Esophagus squamous epithelium (tissue), 5 donors: ENCODE measurements around the gene TMEM14A. TPM values are rescaled to one million over a fixed set of nuclear protein-coding genes. Genes with fewer than 3 reads are reported as not detected.

ENCODE experiments used
- DNase-seq: peaks from one replicate; lab custom pipeline; 2025; lab: John Stamatoyannopoulos, UW
- H3K27ac ChIP-seq, 4 donors: fragments of 200-600 bp; sonication (generic); one replicate each; pipeline ENCODE4 v1.5.1; 2016 to 2019; ENCODE audit warnings: mild to moderate bottlenecking in 1 of 4
- H3K27me3 ChIP-seq, 4 donors: fragments of 200-600 bp; sonication (generic); 1 replicate in 3 of 4; 2 replicates in 1 of 4; pipeline versions ENCODE4 v1.5.1 to v1.6.0; 2017 to 2021; ENCODE audit warnings: antibody characterized with exemption in 1 of 4
- H3K36me3 ChIP-seq, 3 donors: fragments of 200-600 bp; sonication (generic); one replicate each; pipeline ENCODE4 v1.5.1; 2016 to 2019
- H3K4me1 ChIP-seq, 3 donors: fragments of 200-600 bp; sonication (generic); one replicate each; pipeline ENCODE4 v1.5.1; 2017 to 2019
- H3K4me3 ChIP-seq, 4 donors: fragments of 200-600 bp; sonication (generic); 1 replicate in 3 of 4; 2 replicates in 1 of 4; pipeline ENCODE4 v1.5.1; 2016 to 2019; ENCODE audit warnings: mild to moderate bottlenecking in 2 of 4, moderate library complexity in 1 of 4
- H3K9me3 ChIP-seq, 3 donors: fragments of 200-600 bp; sonication (generic); one replicate each; pipeline ENCODE4 v1.5.1; 2016 to 2019
- CTCF ChIP-seq, 6 experiments: fragments of 450-650 bp in 4 of 6; fragments of 200-600 bp in 2 of 6; sonication (generic) in 2 of 6; IDR thresholded peaks; one replicate each; pipeline ENCODE4 v1.5.1; 2016 to 2019; ENCODE audit warnings: antibody characterized with exemption in 6 of 6, mild to moderate bottlenecking in 4 of 6, moderate library complexity in 4 of 6
- POLR2A ChIP-seq, 4 donors: fragments of 450-650 bp; IDR thresholded peaks; one replicate each; pipeline ENCODE4 v1.6.1; 2017; ENCODE audit warnings: antibody characterized with exemption in 4 of 4, mild to moderate bottlenecking in 4 of 4, moderate library complexity in 3 of 4
- WGBS, 2 donors: methylation state at CpG; one replicate each; pipeline ENCODE4 v1.1.5; 2018; 5-methylcytosine and 5-hydroxymethylcytosine counted together
- intact Hi-C: fragments of 100-400 bp; cut with DNase I; formaldehyde crosslinking; loops from one replicate; pipeline ENCODE4 v1.15.0; 2022
- small RNA-seq, 4 donors: library from RNA; depleted of rRNA; stranded (forward); fragments of <200 nt; gene quantifications; one replicate each; pipeline ENCODE3, GENCODE V24; 2016
- total RNA-seq, 4 donors: library from RNA; depleted of rRNA; stranded (reverse); fragments of >200 nt; gene quantifications; one replicate each; pipeline ENCODE4 v1.1.0, GENCODE V29; 2016
- donor health status: DM: yes; HTN: yes; CAD: no.

TMEM14A gene
- total RNA-seq, 4 donors from 2014 or later, result 38.1 to 102 (median 51.3) TPM

- intact Hi-C loops, result no loop called here
- Histone ChIP-seq H3K4me3 (no peak overlapping the region), H3K27ac (no peak overlapping the region), H3K36me3 (no peaks in the 10 kb centered on the region), H3K9me3 (no peaks in the 10 kb centered on the region), H3K4me1 (peaks cover 0 to 5% (median 0%) of the 10 kb centered on the region in 3 donors), H3K27me3 (no peaks in the 10 kb centered on the region)
- no peak for DNase-seq
- no peak for TF ChIP-seq POLR2A (IDR thresholded peaks at IDR 0.05)
- no peak for TF ChIP-seq CTCF (IDR thresholded peaks at IDR 0.05)
- WGBS, 2 donors, result 92 to 100% methylated on average over 1 of the region's 1 CpG
Measured at GRCh38 chr6:52733172-52733571, 62.3 kb downstream of the TMEM14A start.

- TF ChIP-seq POLR2A (IDR thresholded peaks at IDR 0.05), result no peak
- TF ChIP-seq CTCF (IDR thresholded peaks at IDR 0.05), result no peak
- 92 to 94% methylated on average over 3 of the region's 3 CpGs for WGBS, 2 donors
- Histone ChIP-seq H3K9me3 (no peaks in the 10 kb centered on the region), H3K27me3 (no peaks in the 10 kb centered on the region), H3K4me3 (no peak overlapping the region), H3K4me1 (peaks cover 0 to 5% (median 0%) of the 10 kb centered on the region in 3 donors), H3K27ac (no peak overlapping the region), H3K36me3 (no peaks in the 10 kb centered on the region)
- intact Hi-C loops, result no loop called here
- no peak for DNase-seq
Measured at GRCh38 chr6:52734072-52734471, 63.2 kb downstream of the TMEM14A start.

GRCh38 chr6:52735071-52735470 is 64.2 kb downstream of the TMEM14A start:
- no peak for DNase-seq
- Histone ChIP-seq H3K36me3 (no peaks in the 10 kb centered on the region), H3K4me3 (no peak overlapping the region), H3K27ac (no peak overlapping the region), H3K4me1 (peaks cover 0 to 5% (median 0%) of the 10 kb centered on the region in 3 donors), H3K9me3 (no peaks in the 10 kb centered on the region), H3K27me3 (no peaks in the 10 kb centered on the region)
- intact Hi-C loops, result no loop called here
- 91 to 100% methylated on average over 5 to 6 of the region's 6 CpGs for WGBS, 2 donors
- TF ChIP-seq CTCF (IDR thresholded peaks at IDR 0.05), result no peak
- TF ChIP-seq POLR2A (IDR thresholded peaks at IDR 0.05), result no peak

- intact Hi-C loops, result no loop called here
Measured at GRCh38 chr6:52736145-52736544, 65.2 kb downstream of the TMEM14A start.

More at GRCh38 chr6:52736145-52736544, 65.2 kb downstream of the TMEM14A start:
- no peaks in the 10 kb centered on the region for H3K36me3 ChIP-seq
- WGBS, 2 donors, result 93% methylated on average over 1 of the region's 1 CpG; no CpG with 5 or more reads in 1 of the 2 donors
- H3K4me1 ChIP-seq, result peaks cover 0 to 5% (median 0%) of the 10 kb centered on the region in 3 donors
- H3K9me3 ChIP-seq, result no peaks in the 10 kb centered on the region
- DNase-seq, result no peak
- H3K27me3 ChIP-seq, result no peaks in the 10 kb centered on the region
- no peak overlapping the region for H3K27ac ChIP-seq
- TF ChIP-seq POLR2A (IDR thresholded peaks at IDR 0.05) (no peak), CTCF (IDR thresholded peaks at IDR 0.05) (no peak)
- H3K4me3 ChIP-seq, result no peak overlapping the region

Small RNA genes lying within 50 kb of the gene (small RNA-seq; reads per million reads assigned to genes)
- 0 reads per million in 4 donors for gene AL109918.2

Other genes with a start within 250 kb of the TMEM14A start
- 1 to 10 TPM; 2.3 to 8.6 (median 5.3) TPM for gene TRAM2, start 94.1 kb upstream of the TMEM14A start, total RNA-seq
- not detected for gene GSTA2, start 92.4 kb downstream of the TMEM14A start, total RNA-seq
- gene GSTA1, start 132.7 kb downstream of the TMEM14A start, total RNA-seq, result 10 to 100 TPM in 1 of 4 donors, 1 to 10 TPM in 1, under 1 TPM in 1, not detected in 1; 0.44 to 16.1 (median 8.6) TPM
- not detected for gene GSTA5, start 169.7 kb downstream of the TMEM14A start, total RNA-seq
- gene GSTA3, start 238.6 kb downstream of the TMEM14A start, total RNA-seq, result not detected